Cardiac muscle cell (in vitro differentiated cells and primary cell): ENCODE results near the gene BIVM. TPM values are rescaled to one million over a fixed set of nuclear protein-coding genes. Genes with fewer than 3 reads are reported as not detected.

Experiments used
- DNase-seq, 2 donors: peaks; one replicate each; pipeline versions ENCODE4 v3.0.0 to v3.0.0-alpha.2; 2010 to 2017; ENCODE audit warnings: low read depth in 1 of 2, low spot score in 1 of 2
- H3K27ac ChIP-seq: fragments of 200-600 bp; sonication (generic); 2 replicates; pipeline ENCODE4 v1.5.1; 2016
- H3K27me3 ChIP-seq: fragments of 200-600 bp; sonication (generic); 2 replicates; pipeline ENCODE4 v1.6.0; 2016; ENCODE audit warnings: control low read depth
- H3K36me3 ChIP-seq: fragments of 200-600 bp; sonication (generic); 2 replicates; pipeline ENCODE4 v1.5.1; 2016; ENCODE audit warnings: control low read depth
- H3K4me1 ChIP-seq: fragments of 200-600 bp; sonication (generic); 2 replicates; pipeline ENCODE4 v1.8.1; 2017; ENCODE audit warnings: low read depth, mild to moderate bottlenecking, mixed run types
- H3K4me3 ChIP-seq: fragments of 200-600 bp; sonication (generic); 2 replicates; pipeline ENCODE4 v1.5.1; 2016; ENCODE audit warnings: mild to moderate bottlenecking
- H3K9me3 ChIP-seq: fragments of 200-600 bp; sonication (generic); 2 replicates; pipeline ENCODE4 v1.5.1; 2017; ENCODE audit warnings: low read depth, mild to moderate bottlenecking, control low read depth
- CTCF ChIP-seq: IDR thresholded peaks from 2 replicates; pipeline ENCODE4 v1.5.1; 2012; ENCODE audit warnings: low read depth, mild to moderate bottlenecking, low read length
- polyA plus RNA-seq: library from polyadenylated mRNA; unstranded; fragments of >200 nt; fragmentation: Nextera tagmentation; extraction: Ambion mirVana; gene quantifications from 2 replicates; pipeline ENCODE4 v1.2.1, GENCODE V29; 2016
- total RNA-seq: library from RNA; depleted of rRNA; stranded (reverse); fragments of >200 nt; gene quantifications from 2 replicates; pipeline ENCODE4 v1.2.3, GENCODE V29; 2016

BIVM gene
- total and polyA plus RNA-seq, 2 experiments from 2014 or later: 14.7 to 16.1 TPM

GRCh38 chr13:102856557-102856956 lies 57.6 kb downstream of the BIVM start:
- Histone ChIP-seq H3K36me3 (peaks cover 53% of the 10 kb centered on the region), H3K9me3 (no peaks in the 10 kb centered on the region), H3K4me3 (no peak overlapping the region), H3K4me1 (no peaks in the 10 kb centered on the region), H3K27ac (no peak overlapping the region), H3K27me3 (no peaks in the 10 kb centered on the region)
- TF ChIP-seq CTCF: no peak
- DNase-seq: peak in 1 of 2 donors; percentile 71

GRCh38 chr13:102862624-102863210 lies 63.8 kb downstream of the BIVM start:
- Histone ChIP-seq H3K27ac (no peak overlapping the region), H3K9me3 (no peaks in the 10 kb centered on the region), H3K4me1 (no peaks in the 10 kb centered on the region), H3K36me3 (peaks cover 80% of the 10 kb centered on the region), H3K27me3 (no peaks in the 10 kb centered on the region), H3K4me3 (no peak overlapping the region)
- DNase-seq: no peak
- no peak for TF ChIP-seq CTCF

GRCh38 chr13:102863590-102863989 lies 64.7 kb downstream of the BIVM start:
- H3K36me3 ChIP-seq: peaks cover 78% of the 10 kb centered on the region
- TF ChIP-seq CTCF: no peak
- H3K27me3 ChIP-seq: no peaks in the 10 kb centered on the region
- no peak for DNase-seq
- H3K27ac ChIP-seq: no peak overlapping the region
- no peak overlapping the region for H3K4me3 ChIP-seq
- no peaks in the 10 kb centered on the region for H3K9me3 ChIP-seq
- no peaks in the 10 kb centered on the region for H3K4me1 ChIP-seq

GRCh38 chr13:102868366-102868936 lies 69.5 kb downstream of the BIVM start:
- no peak for TF ChIP-seq CTCF
- peaks cover 58% of the 10 kb centered on the region for H3K36me3 ChIP-seq
- no peak for DNase-seq
- H3K4me3 ChIP-seq: no peak overlapping the region
- no peaks in the 10 kb centered on the region for H3K27me3 ChIP-seq
- peaks cover 11% of the 10 kb centered on the region for H3K4me1 ChIP-seq
- peak overlapping the region; percentile 12 for H3K27ac ChIP-seq
- no peaks in the 10 kb centered on the region for H3K9me3 ChIP-seq

- H3K4me3 ChIP-seq: no peak overlapping the region
- DNase-seq: no peak
- peaks cover 54% of the 10 kb centered on the region for H3K36me3 ChIP-seq
- H3K27me3 ChIP-seq: no peaks in the 10 kb centered on the region
- peaks cover 11% of the 10 kb centered on the region for H3K4me1 ChIP-seq
- peak overlapping the region; percentile 44 for H3K27ac ChIP-seq
- no peak for TF ChIP-seq CTCF
- no peaks in the 10 kb centered on the region for H3K9me3 ChIP-seq
Observed at GRCh38 chr13:102869948-102870676, 71.2 kb downstream of the BIVM start.
